CD14-positive monocyte (primary cell): ENCODE results near the gene NKX6-2. TPM values are rescaled to one million over a fixed set of nuclear protein-coding genes. Genes with fewer than 3 reads are reported as not detected.

ENCODE experiments used
- DNase-seq, 3 donors: peaks; one replicate each; pipeline ENCODE4 v3.0.0-alpha.2; 2011 to 2022
- H2AFZ ChIP-seq: 2 replicates; pipeline ENCODE4 v1.6.0; 2012; ENCODE audit warnings: mild to moderate bottlenecking, low read depth, low read length, inconsistent platforms; ENCODE audit not compliant: insufficient read depth, poor library complexity, severe bottlenecking
- H3K27ac ChIP-seq, 2 donors: 1 replicate in 1 of 2; 2 replicates in 1 of 2; pipeline ENCODE4 v1.5.1; 2012 to 2013; ENCODE audit warnings: low read length in 2 of 2, control low read depth in 1 of 2, inconsistent platforms in 1 of 2, low read depth in 1 of 2, mild to moderate bottlenecking in 1 of 2
- H3K27me3 ChIP-seq, 2 donors: one replicate each; pipeline versions ENCODE4 v1.6.0 to v1.6.1; 2011 to 2013; ENCODE audit warnings: low read length in 2 of 2; ENCODE audit not compliant: control insufficient read depth in 2 of 2, insufficient read depth in 2 of 2
- H3K36me3 ChIP-seq, 2 donors: replicated peaks in 1 of 2; 1 replicate in 1 of 2; 2 replicates in 1 of 2; pipeline versions ENCODE4 v1.5.1 to v1.6.1; 2012 to 2013; ENCODE audit warnings: low read length in 2 of 2, control low read depth in 1 of 2, inconsistent platforms in 1 of 2, mild to moderate bottlenecking in 1 of 2; ENCODE audit not compliant: insufficient read depth in 2 of 2, control insufficient read depth in 1 of 2
- H3K4me1 ChIP-seq, 2 donors: 1 replicate in 1 of 2; 2 replicates in 1 of 2; pipeline versions ENCODE4 v1.5.1 to v1.6.1; 2012 to 2013; ENCODE audit warnings: low read length in 2 of 2, control low read depth in 1 of 2, inconsistent platforms in 1 of 2, mild to moderate bottlenecking in 1 of 2, moderate library complexity in 1 of 2; ENCODE audit not compliant: insufficient read depth in 2 of 2, control insufficient read depth in 1 of 2
- H3K4me2 ChIP-seq: replicated peaks from 2 replicates; pipeline ENCODE3; 2012; ENCODE audit warnings: low read length, moderate library complexity, mild to moderate bottlenecking; ENCODE audit not compliant: poor library complexity, severe bottlenecking; ENCODE audit errors: extremely low read depth
- H3K4me3 ChIP-seq, 3 experiments: fragments of 200-600 bp in 1 of 3; sonication (generic) in 1 of 3; replicated peaks in 1 of 3; 1 replicate in 2 of 3; 2 replicates in 1 of 3; pipeline ENCODE4 v1.5.1; 2011 to 2013; ENCODE audit warnings: low read length in 3 of 3, mild to moderate bottlenecking in 3 of 3, control low read depth in 2 of 3, low read depth in 2 of 3, inconsistent platforms in 1 of 3, moderate library complexity in 1 of 3
- H3K79me2 ChIP-seq: 2 replicates; pipeline ENCODE4 v1.6.0; 2012; ENCODE audit warnings: mild to moderate bottlenecking, control low read depth, inconsistent platforms, low read length, moderate library complexity; ENCODE audit not compliant: insufficient read depth
- H3K9ac ChIP-seq: 2 replicates; pipeline ENCODE4 v1.6.0; 2017; ENCODE audit warnings: low read length, mild to moderate bottlenecking; ENCODE audit not compliant: insufficient read depth, poor library complexity, severe bottlenecking
- H3K9me3 ChIP-seq, 2 donors: replicated peaks in 1 of 2; 1 replicate in 1 of 2; 2 replicates in 1 of 2; pipeline versions ENCODE4 v1.5.1 to v1.6.1; 2012 to 2013; ENCODE audit warnings: low read length in 2 of 2, control low read depth in 1 of 2; ENCODE audit not compliant: control insufficient read depth in 1 of 2, insufficient read depth in 1 of 2
- H4K20me1 ChIP-seq: 2 replicates; pipeline ENCODE4 v1.6.0; 2012; ENCODE audit warnings: mild to moderate bottlenecking, low read length, control low read depth, moderate library complexity; ENCODE audit not compliant: insufficient read depth
- H3K27ac Mint-ChIP-seq, 7 donors: one replicate each; pipeline ENCODE4 v1.8.0; 2020; ENCODE audit warnings: mild to moderate bottlenecking in 7 of 7, mixed read lengths in 7 of 7, moderate library complexity in 6 of 7, inconsistent platforms in 2 of 7
- H3K27me3 Mint-ChIP-seq, 3 donors: one replicate each; pipeline ENCODE4 v1.8.0; 2021 to 2022; ENCODE audit warnings: low read depth in 3 of 3, mild to moderate bottlenecking in 3 of 3, mixed read lengths in 3 of 3, moderate library complexity in 3 of 3, inconsistent platforms in 1 of 3
- H3K36me3 Mint-ChIP-seq, 2 donors: one replicate each; pipeline ENCODE4 v1.8.0; 2020; ENCODE audit warnings: mixed read lengths in 2 of 2, inconsistent platforms in 1 of 2, mild to moderate bottlenecking in 1 of 2
- H3K4me1 Mint-ChIP-seq: one replicate; pipeline ENCODE4 v1.8.0; 2020; ENCODE audit warnings: mild to moderate bottlenecking, mixed read lengths
- H3K4me3 Mint-ChIP-seq, 2 donors: one replicate each; pipeline ENCODE4 v1.8.0; 2020; ENCODE audit warnings: mild to moderate bottlenecking in 2 of 2, mixed read lengths in 2 of 2, moderate library complexity in 1 of 2
- H3K9me3 Mint-ChIP-seq, 7 donors: one replicate each; pipeline ENCODE4 v1.8.0; 2020 to 2022; ENCODE audit warnings: mixed read lengths in 7 of 7, mild to moderate bottlenecking in 6 of 7, moderate library complexity in 6 of 7, inconsistent platforms in 2 of 7
- CTCF ChIP-seq: fragments of 200-600 bp; IDR thresholded peaks from one replicate; pipeline ENCODE4 v1.8.0; 2022; ENCODE audit warnings: antibody characterized with exemption, mild to moderate bottlenecking
- WGBS: methylation state at CpG from one replicate; pipeline ENCODE4 v1.1.5; 2013; ENCODE audit warnings: missing lambda C conversion rate; ENCODE audit not compliant: insufficient coverage; 5-methylcytosine and 5-hydroxymethylcytosine counted together
- intact Hi-C, 2 donors: fragments of 100-400 bp; cut with micrococcal nuclease; formaldehyde crosslinking; loops; one replicate each; pipeline versions ENCODE4 v1.15.0 to v1.15.1; 2023
- polyA plus RNA-seq, 3 donors: library from polyadenylated mRNA; depleted of rRNA in 1 of 3; unstranded in 2 of 3; stranded (reverse) in 1 of 3; fragments of 300-500 nt in 2 of 3; fragments of >200 nt in 1 of 3; fragmentation: Illumina TruSeq in 2 of 3; gene quantifications; 1 replicate in 2 of 3; 2 replicates in 1 of 3; pipeline ENCODE4 v1.2.3, GENCODE V29; 2012 to 2021

The NKX6-2 gene
- polyA plus RNA-seq, 3 donors: not detected

GRCh38 chr10:132756591-132756990 lies 29.4 kb downstream of the NKX6-2 start:
- intact Hi-C loops: no loop called here
- H3K4me3 Mint-ChIP-seq: no peak overlapping the region

GRCh38 chr10:132755166-132755711 lies 30.7 kb downstream of the NKX6-2 start:
- no peaks in the 10 kb centered on the region for H3K27me3 ChIP-seq
- Mint-ChIP-seq H3K36me3 (peaks cover 63 to 89% of the 10 kb centered on the region in 2 donors), H3K27me3 (peaks cover 0 to 1% (median 0%) of the 10 kb centered on the region in 3 donors), H3K4me3 (no peak overlapping the region), H3K27ac (peak overlapping the region in 1 of 7 donors; percentile 4), H3K9me3 (peaks cover 5 to 33% (median 12%) of the 10 kb centered on the region in 7 donors), H3K4me1 (no peaks in the 10 kb centered on the region)
- H4K20me1 ChIP-seq: no peaks in the 10 kb centered on the region
- H3K36me3 ChIP-seq: peaks cover 63 to 80% of the 10 kb centered on the region in 2 donors
- no peak for DNase-seq
- no peak overlapping the region for H3K27ac ChIP-seq
- intact Hi-C loops: no loop called here
- no peak overlapping the region for H3K4me3 ChIP-seq
- peaks cover 9 to 12% of the 10 kb centered on the region in 2 donors for H3K9me3 ChIP-seq
- TF ChIP-seq CTCF: no peak
- no peak overlapping the region for H3K4me2 ChIP-seq
- 97% methylated on average over 15 of the region's 15 CpGs for WGBS
- no peaks in the 10 kb centered on the region for H3K79me2 ChIP-seq
- no peak overlapping the region for H2AFZ ChIP-seq
- no peaks in the 10 kb centered on the region for H3K4me1 ChIP-seq
- H3K9ac ChIP-seq: no peak overlapping the region

More at GRCh38 chr10:132756591-132756990, 29.4 kb downstream of the NKX6-2 start:
- H3K4me1 Mint-ChIP-seq: no peaks in the 10 kb centered on the region
- TF ChIP-seq CTCF: no peak
- Histone ChIP-seq H3K4me2 (no peak overlapping the region), H3K9me3 (peaks cover 9 to 12% of the 10 kb centered on the region in 2 donors), H3K36me3 (peaks cover 52 to 70% of the 10 kb centered on the region in 2 donors), H3K4me1 (no peaks in the 10 kb centered on the region), H3K9ac (no peak overlapping the region), H3K27me3 (no peaks in the 10 kb centered on the region), H3K27ac (no peak overlapping the region), H3K79me2 (no peaks in the 10 kb centered on the region), H3K4me3 (no peak overlapping the region), H2AFZ (no peak overlapping the region), H4K20me1 (no peaks in the 10 kb centered on the region)
- no peak for DNase-seq
- H3K27ac Mint-ChIP-seq: no peak overlapping the region
- peaks cover 0 to 1% (median 0%) of the 10 kb centered on the region in 3 donors for H3K27me3 Mint-ChIP-seq
- peaks cover 5 to 27% (median 10%) of the 10 kb centered on the region in 7 donors for H3K9me3 Mint-ChIP-seq
- H3K36me3 Mint-ChIP-seq: peaks cover 61 to 86% of the 10 kb centered on the region in 2 donors
- WGBS: 100% methylated on average over 4 of the region's 14 CpGs
